WTC11 (cell line): ENCODE measurements around the gene SLC44A3. TPM values are rescaled to one million over a fixed set of nuclear protein-coding genes. Genes with fewer than 3 reads are reported as not detected.

Source experiments
- CBFB ChIP-seq: sonication (generic); formaldehyde crosslinking; IDR thresholded peaks from 2 replicates; pipeline ENCODE4 v1.8.1; 2022; ENCODE audit warnings: mild to moderate bottlenecking, low read depth, missing genetic modification reagents
- CREB1 ChIP-seq: sonication (generic); formaldehyde crosslinking; IDR thresholded peaks from 2 replicates; pipeline ENCODE4 v1.8.0; 2023; ENCODE audit warnings: mild to moderate bottlenecking, missing genetic modification reagents
- CREM ChIP-seq: sonication (generic); formaldehyde crosslinking; IDR thresholded peaks from 2 replicates; pipeline ENCODE4 v1.8.1; 2022; ENCODE audit warnings: mild to moderate bottlenecking, missing genetic modification reagents, moderate library complexity
- E2F1 ChIP-seq: sonication (generic); formaldehyde crosslinking; IDR thresholded peaks from 2 replicates; pipeline ENCODE4 v1.8.0; 2022; ENCODE audit warnings: mild to moderate bottlenecking, missing genetic modification reagents
- E2F5 ChIP-seq: sonication (generic); formaldehyde crosslinking; IDR thresholded peaks from 2 replicates; pipeline ENCODE4 v1.8.1; 2022; ENCODE audit warnings: mild to moderate bottlenecking, moderate library complexity, missing genetic modification reagents
- FOXJ3 ChIP-seq: sonication (generic); formaldehyde crosslinking; IDR thresholded peaks from 2 replicates; pipeline ENCODE4 v1.9.0; 2021; ENCODE audit warnings: missing genetic modification reagents, mild to moderate bottlenecking, borderline replicate concordance
- GRHL2 ChIP-seq: fragments of 250-450 bp; sonication (Bioruptor Pico); IDR thresholded peaks from 2 replicates; pipeline ENCODE4 v1.8.0; 2022; ENCODE audit warnings: mild to moderate bottlenecking, moderate library complexity; ENCODE audit not compliant: insufficient replicate concordance, severe bottlenecking
- GTF2I ChIP-seq: fragments of 250-450 bp; sonication (Bioruptor Pico); conservative IDR thresholded peaks from 2 replicates; pipeline ENCODE4 v1.4.0; 2021; ENCODE audit warnings: mild to moderate bottlenecking
- NFE2L1 ChIP-seq: sonication (generic); formaldehyde crosslinking; IDR thresholded peaks from 2 replicates; pipeline ENCODE4 v1.8.1; 2023; ENCODE audit warnings: missing genetic modification reagents
- NFYB ChIP-seq: sonication (generic); formaldehyde crosslinking; conservative IDR thresholded peaks from 2 replicates; pipeline ENCODE4 v1.8.0; 2022; ENCODE audit warnings: low read depth, missing genetic modification reagents
- TCF7 ChIP-seq: sonication (generic); formaldehyde crosslinking; IDR thresholded peaks from 2 replicates; pipeline ENCODE4 v1.8.0; 2022; ENCODE audit warnings: mild to moderate bottlenecking, low read depth, missing genetic modification reagents, moderate library complexity
- USF1 ChIP-seq: sonication (generic); formaldehyde crosslinking; IDR thresholded peaks from 2 replicates; pipeline ENCODE4 v1.8.0; 2022; ENCODE audit warnings: mild to moderate bottlenecking, missing genetic modification reagents
- ZBTB21 ChIP-seq: sonication (generic); formaldehyde crosslinking; IDR thresholded peaks from 2 replicates; pipeline ENCODE4 v1.8.1; 2023; ENCODE audit warnings: mild to moderate bottlenecking, missing genetic modification reagents, borderline replicate concordance
- ZNF121 ChIP-seq: sonication (generic); formaldehyde crosslinking; IDR thresholded peaks from 2 replicates; pipeline ENCODE4 v1.8.0; 2023; ENCODE audit warnings: missing genetic modification reagents
- ZNF263 ChIP-seq: sonication (generic); formaldehyde crosslinking; IDR thresholded peaks from 2 replicates; pipeline ENCODE4 v1.8.1; 2022; ENCODE audit warnings: low read depth, mild to moderate bottlenecking, moderate library complexity, missing genetic modification reagents
- ZNF281 ChIP-seq: sonication (generic); formaldehyde crosslinking; IDR thresholded peaks from 2 replicates; pipeline ENCODE4 v1.8.0; 2023; ENCODE audit warnings: mild to moderate bottlenecking, missing genetic modification reagents
- ZSCAN18 ChIP-seq: fragments of 250-450 bp; sonication (Bioruptor Pico); IDR thresholded peaks from 2 replicates; pipeline ENCODE4 v2.1.2; 2022; ENCODE audit warnings: mild to moderate bottlenecking, moderate library complexity
- total RNA-seq: library from RNA; stranded (reverse); gene quantifications from 3 replicates; pipeline ENCODE4 v1.2.3, GENCODE V29; 2021
- TF ChIP-seq, protein P1 (sequence below): sonication (generic); formaldehyde crosslinking; IDR thresholded peaks from 2 replicates; pipeline ENCODE4 v1.8.1; 2023; ENCODE audit warnings: mild to moderate bottlenecking, moderate library complexity, missing genetic modification reagents
- TF ChIP-seq, protein P2 (sequence below): fragments of 250-450 bp; sonication (Bioruptor Pico); IDR thresholded peaks from 2 replicates; pipeline ENCODE4 v1.9.0; 2021; ENCODE audit warnings: mild to moderate bottlenecking, borderline replicate concordance
- TF ChIP-seq, protein P3 (sequence below): sonication (generic); formaldehyde crosslinking; IDR thresholded peaks from 2 replicates; pipeline ENCODE4 v1.8.1; 2023; ENCODE audit warnings: mild to moderate bottlenecking, missing genetic modification reagents, moderate library complexity
- TF ChIP-seq, protein P4 (sequence below): sonication (generic); formaldehyde crosslinking; conservative IDR thresholded peaks from 2 replicates; pipeline ENCODE4 v1.8.1; 2023; ENCODE audit warnings: mild to moderate bottlenecking, low read depth, missing genetic modification reagents, moderate library complexity

SLC44A3 gene
- total RNA-seq, 1 experiment from 2014 or later: 4.7 TPM

DNA sequence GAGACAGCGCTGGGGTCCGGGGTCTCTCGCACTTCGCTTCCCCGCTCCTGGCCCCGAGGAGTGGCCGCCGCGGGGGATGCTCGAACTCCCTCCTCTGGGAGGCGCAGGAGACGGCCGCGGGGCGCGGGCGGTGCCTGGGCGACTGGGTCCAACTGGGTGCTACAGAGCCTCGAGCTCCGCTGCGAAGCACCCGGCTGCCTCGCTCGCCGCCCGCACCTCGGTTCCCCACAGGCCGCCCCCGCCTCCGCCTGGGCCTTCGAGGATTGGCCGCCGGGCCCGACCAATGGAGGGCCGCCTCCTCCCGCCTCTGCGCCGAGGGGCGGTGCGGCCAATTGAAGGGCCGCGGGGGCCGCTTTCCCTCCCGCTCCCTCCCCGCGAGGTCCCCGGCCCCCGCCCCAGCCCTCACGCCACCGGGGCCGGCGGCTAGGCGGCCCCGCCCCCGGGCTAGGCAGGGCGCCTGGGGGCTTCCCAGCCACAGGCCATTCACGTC is 106.8 kb downstream of the SLC44A3 start, which contains the start of gene CNN3 (continued):
- TF ChIP-seq CREM: 0 out of 2 replicates have a peak, but pooled peaks have one; percentile 66
- TF ChIP-seq CBFB: no peak
- TF ChIP-seq GTF2I (CRISPR knock-in tag): no peak
- TF ChIP-seq CREB1: 0 out of 2 replicates have a peak, but pooled peaks have one; percentile 17
- TF ChIP-seq, protein P1, sequence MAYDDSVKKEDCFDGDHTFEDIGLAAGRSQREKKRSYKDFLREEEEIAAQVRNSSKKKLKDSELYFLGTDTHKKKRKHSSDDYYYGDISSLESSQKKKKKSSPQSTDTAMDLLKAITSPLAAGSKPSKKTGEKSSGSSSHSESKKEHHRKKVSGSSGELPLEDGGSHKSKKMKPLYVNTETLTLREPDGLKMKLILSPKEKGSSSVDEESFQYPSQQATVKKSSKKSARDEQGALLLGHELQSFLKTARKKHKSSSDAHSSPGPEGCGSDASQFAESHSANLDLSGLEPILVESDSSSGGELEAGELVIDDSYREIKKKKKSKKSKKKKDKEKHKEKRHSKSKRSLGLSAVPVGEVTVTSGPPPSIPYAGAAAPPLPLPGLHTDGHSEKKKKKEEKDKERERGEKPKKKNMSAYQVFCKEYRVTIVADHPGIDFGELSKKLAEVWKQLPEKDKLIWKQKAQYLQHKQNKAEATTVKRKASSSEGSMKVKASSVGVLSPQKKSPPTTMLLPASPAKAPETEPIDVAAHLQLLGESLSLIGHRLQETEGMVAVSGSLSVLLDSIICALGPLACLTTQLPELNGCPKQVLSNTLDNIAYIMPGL: peak; percentile 35; the same call in 1 of the 2 replicates
- no peak for TF ChIP-seq NFE2L1 (CRISPR knock-in tag)
- TF ChIP-seq, protein P2, sequence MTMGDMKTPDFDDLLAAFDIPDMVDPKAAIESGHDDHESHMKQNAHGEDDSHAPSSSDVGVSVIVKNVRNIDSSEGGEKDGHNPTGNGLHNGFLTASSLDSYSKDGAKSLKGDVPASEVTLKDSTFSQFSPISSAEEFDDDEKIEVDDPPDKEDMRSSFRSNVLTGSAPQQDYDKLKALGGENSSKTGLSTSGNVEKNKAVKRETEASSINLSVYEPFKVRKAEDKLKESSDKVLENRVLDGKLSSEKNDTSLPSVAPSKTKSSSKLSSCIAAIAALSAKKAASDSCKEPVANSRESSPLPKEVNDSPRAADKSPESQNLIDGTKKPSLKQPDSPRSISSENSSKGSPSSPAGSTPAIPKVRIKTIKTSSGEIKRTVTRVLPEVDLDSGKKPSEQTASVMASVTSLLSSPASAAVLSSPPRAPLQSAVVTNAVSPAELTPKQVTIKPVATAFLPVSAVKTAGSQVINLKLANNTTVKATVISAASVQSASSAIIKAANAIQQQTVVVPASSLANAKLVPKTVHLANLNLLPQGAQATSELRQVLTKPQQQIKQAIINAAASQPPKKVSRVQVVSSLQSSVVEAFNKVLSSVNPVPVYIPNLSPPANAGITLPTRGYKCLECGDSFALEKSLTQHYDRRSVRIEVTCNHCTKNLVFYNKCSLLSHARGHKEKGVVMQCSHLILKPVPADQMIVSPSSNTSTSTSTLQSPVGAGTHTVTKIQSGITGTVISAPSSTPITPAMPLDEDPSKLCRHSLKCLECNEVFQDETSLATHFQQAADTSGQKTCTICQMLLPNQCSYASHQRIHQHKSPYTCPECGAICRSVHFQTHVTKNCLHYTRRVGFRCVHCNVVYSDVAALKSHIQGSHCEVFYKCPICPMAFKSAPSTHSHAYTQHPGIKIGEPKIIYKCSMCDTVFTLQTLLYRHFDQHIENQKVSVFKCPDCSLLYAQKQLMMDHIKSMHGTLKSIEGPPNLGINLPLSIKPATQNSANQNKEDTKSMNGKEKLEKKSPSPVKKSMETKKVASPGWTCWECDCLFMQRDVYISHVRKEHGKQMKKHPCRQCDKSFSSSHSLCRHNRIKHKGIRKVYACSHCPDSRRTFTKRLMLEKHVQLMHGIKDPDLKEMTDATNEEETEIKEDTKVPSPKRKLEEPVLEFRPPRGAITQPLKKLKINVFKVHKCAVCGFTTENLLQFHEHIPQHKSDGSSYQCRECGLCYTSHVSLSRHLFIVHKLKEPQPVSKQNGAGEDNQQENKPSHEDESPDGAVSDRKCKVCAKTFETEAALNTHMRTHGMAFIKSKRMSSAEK (CRISPR knock-in tag): no peak
- 0 out of 2 replicates have a peak, but pooled peaks have one; percentile 45 for TF ChIP-seq ZBTB21 (CRISPR knock-in tag)
- TF ChIP-seq E2F1 (CRISPR knock-in tag): no peak
- TF ChIP-seq ZNF121 (CRISPR knock-in tag): no peak
- TF ChIP-seq, protein P3, sequence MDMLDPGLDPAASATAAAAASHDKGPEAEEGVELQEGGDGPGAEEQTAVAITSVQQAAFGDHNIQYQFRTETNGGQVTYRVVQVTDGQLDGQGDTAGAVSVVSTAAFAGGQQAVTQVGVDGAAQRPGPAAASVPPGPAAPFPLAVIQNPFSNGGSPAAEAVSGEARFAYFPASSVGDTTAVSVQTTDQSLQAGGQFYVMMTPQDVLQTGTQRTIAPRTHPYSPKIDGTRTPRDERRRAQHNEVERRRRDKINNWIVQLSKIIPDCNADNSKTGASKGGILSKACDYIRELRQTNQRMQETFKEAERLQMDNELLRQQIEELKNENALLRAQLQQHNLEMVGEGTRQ (CRISPR knock-in tag): no peak; the same call in 1 of the 2 replicates
- TF ChIP-seq ZNF263 (CRISPR knock-in tag): no peak
- TF ChIP-seq FOXJ3: no peak
- peak; percentile 63 for TF ChIP-seq USF1
- peak; percentile 45 for TF ChIP-seq NFYB
- TF ChIP-seq ZSCAN18: no peak
- TF ChIP-seq E2F5 (CRISPR knock-in tag): peak; percentile 76; the same call in 1 of the 2 replicates
- TF ChIP-seq, protein P4, sequence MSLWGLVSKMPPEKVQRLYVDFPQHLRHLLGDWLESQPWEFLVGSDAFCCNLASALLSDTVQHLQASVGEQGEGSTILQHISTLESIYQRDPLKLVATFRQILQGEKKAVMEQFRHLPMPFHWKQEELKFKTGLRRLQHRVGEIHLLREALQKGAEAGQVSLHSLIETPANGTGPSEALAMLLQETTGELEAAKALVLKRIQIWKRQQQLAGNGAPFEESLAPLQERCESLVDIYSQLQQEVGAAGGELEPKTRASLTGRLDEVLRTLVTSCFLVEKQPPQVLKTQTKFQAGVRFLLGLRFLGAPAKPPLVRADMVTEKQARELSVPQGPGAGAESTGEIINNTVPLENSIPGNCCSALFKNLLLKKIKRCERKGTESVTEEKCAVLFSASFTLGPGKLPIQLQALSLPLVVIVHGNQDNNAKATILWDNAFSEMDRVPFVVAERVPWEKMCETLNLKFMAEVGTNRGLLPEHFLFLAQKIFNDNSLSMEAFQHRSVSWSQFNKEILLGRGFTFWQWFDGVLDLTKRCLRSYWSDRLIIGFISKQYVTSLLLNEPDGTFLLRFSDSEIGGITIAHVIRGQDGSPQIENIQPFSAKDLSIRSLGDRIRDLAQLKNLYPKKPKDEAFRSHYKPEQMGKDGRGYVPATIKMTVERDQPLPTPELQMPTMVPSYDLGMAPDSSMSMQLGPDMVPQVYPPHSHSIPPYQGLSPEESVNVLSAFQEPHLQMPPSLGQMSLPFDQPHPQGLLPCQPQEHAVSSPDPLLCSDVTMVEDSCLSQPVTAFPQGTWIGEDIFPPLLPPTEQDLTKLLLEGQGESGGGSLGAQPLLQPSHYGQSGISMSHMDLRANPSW (CRISPR knock-in tag): no peak
- TF ChIP-seq ZNF281 (CRISPR knock-in tag): peak; percentile 72
- no peak for TF ChIP-seq GRHL2 (CRISPR knock-in tag)
- no peak for TF ChIP-seq TCF7
